Aortic smooth muscle cell (primary cell): ENCODE data around the gene PPM1B. TPM values are rescaled to one million over a fixed set of nuclear protein-coding genes. Genes with fewer than 3 reads are reported as not detected.

ENCODE experiments used
- total RNA-seq: library from RNA; depleted of rRNA; stranded (reverse); fragments of >200 nt; gene quantifications from 2 replicates; pipeline ENCODE4 v1.2.3, GENCODE V29; 2014

The PPM1B gene
- total RNA-seq: 39.9 and 58.6 TPM in 2 replicates

GRCh38 chr2:44168681-44169154, at the start of gene PPM1B:
Gene PPM1B, plus strand, starts transcription at chr2:44168875. Its CDS starts 32,325 bp downstream, at chr2:44201200.

Other genes starting within 250 kb of the PPM1B start
- 47.7 and 51.0 TPM in 2 replicates for gene LRPPRC, start 172.9 kb upstream of the PPM1B start, total RNA-seq
- gene SLC3A1, start 106.6 kb downstream of the PPM1B start, total RNA-seq: not detected in 2 replicates
- 74.0 and 89.9 TPM in 2 replicates for gene PREPL, start 192.6 kb downstream of the PPM1B start, total RNA-seq
- gene CAMKMT, start 193.1 kb downstream of the PPM1B start, total RNA-seq: 9.4 and 15.7 TPM in 2 replicates